NT2/D1 (cell line): Measurements from ENCODE around the gene PLA2R1.

Experiments
- DNase-seq: peaks from one replicate; pipeline ENCODE4 v3.0.0-alpha.2; 2011; ENCODE audit warnings: low read depth, low spot score
- H3K27me3 ChIP-seq: 2 replicates; pipeline ENCODE4 v1.6.0; 2011; ENCODE audit warnings: mild to moderate bottlenecking; ENCODE audit not compliant: insufficient read length, insufficient read depth
- H3K36me3 ChIP-seq: 2 replicates; pipeline ENCODE4 v1.6.1; 2011; ENCODE audit warnings: mild to moderate bottlenecking, low read length, mixed read lengths; ENCODE audit not compliant: insufficient read depth, insufficient read length
- H3K4me1 ChIP-seq: 2 replicates; pipeline ENCODE4 v1.5.1; 2011; ENCODE audit not compliant: insufficient read depth, insufficient read length
- H3K4me3 ChIP-seq: 2 replicates; pipeline ENCODE4 v1.5.1; 2011; ENCODE audit warnings: low read depth; ENCODE audit not compliant: insufficient read length
- H3K9ac ChIP-seq: 2 replicates; pipeline ENCODE4 v1.6.0; 2011; ENCODE audit warnings: low read depth; ENCODE audit not compliant: insufficient read length
- H3K9me3 ChIP-seq: 2 replicates; pipeline ENCODE4 v1.5.1; 2011; ENCODE audit warnings: mild to moderate bottlenecking, low read length; ENCODE audit not compliant: insufficient read depth
- SUZ12 ChIP-seq: IDR thresholded peaks from 2 replicates; pipeline ENCODE4 v1.6.1; 2011; ENCODE audit not compliant: insufficient read length, insufficient read depth; ENCODE audit errors: extremely low read depth
- YY1 ChIP-seq: IDR thresholded peaks from 2 replicates; pipeline ENCODE4 v1.6.1; 2011; ENCODE audit not compliant: insufficient read length, insufficient read depth
- ZNF274 ChIP-seq: IDR thresholded peaks from 2 replicates; pipeline ENCODE4 v1.6.1; 2011; ENCODE audit warnings: mild to moderate bottlenecking, low read depth, low read length

The PLA2R1 gene

DNA sequence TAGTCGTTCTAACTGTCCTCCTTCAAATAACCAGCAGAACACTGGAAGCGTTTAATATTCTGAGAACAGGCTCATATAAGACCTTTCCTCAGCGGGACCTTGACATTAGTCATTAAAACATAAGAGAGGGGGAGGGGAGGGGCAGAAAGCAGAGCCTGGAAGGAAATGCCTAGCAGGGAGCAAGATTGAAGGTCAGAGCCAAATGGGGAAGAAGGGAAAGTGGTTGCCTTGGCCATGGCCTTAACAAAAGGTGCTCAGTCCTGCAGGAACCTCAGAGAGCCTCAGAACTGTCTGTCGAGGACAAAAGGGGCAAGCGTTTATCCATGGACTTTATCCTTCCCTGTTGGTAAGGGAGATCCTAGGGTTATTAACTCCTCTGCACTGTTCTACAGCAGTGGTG is 856 bp upstream of the PLA2R1 start:
- TF ChIP-seq SUZ12 (no peak), YY1 (no peak), ZNF274 (no peak)
- H3K9ac ChIP-seq: no peak overlapping the region
- H3K4me3 ChIP-seq: peak overlapping the region; percentile 60
- H3K4me1 ChIP-seq: peaks cover 13% of the 10 kb centered on the region
- no peak for DNase-seq
- H3K36me3 ChIP-seq: no peaks in the 10 kb centered on the region
- peaks cover 36% of the 10 kb centered on the region for H3K27me3 ChIP-seq
- peaks cover 27% of the 10 kb centered on the region for H3K9me3 ChIP-seq

DNA sequence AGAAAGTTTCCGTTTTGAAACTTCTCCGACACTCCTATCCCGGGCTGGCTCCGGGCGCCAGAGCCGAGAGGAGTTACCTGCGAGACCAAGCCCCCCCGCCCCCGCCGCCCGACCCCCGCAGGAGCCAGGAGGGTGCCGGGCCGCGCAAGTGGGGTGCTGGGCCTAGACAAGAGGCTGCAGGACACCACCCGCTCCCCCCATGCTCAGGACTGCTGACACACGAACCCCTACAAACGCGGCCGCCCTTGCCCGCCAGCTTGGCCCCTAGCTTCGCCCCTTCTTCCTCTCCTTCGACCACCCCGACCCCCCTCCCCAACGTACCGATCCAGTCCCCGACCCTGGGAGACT is 497 bp downstream of the PLA2R1 start:
- peaks cover 13% of the 10 kb centered on the region for H3K4me1 ChIP-seq
- peak overlapping the region; percentile 77 for H3K9ac ChIP-seq
- TF ChIP-seq ZNF274 (no peak), SUZ12 (no peak), YY1 (no peak)
- no peak for DNase-seq
- H3K36me3 ChIP-seq: no peaks in the 10 kb centered on the region
- H3K4me3 ChIP-seq: peak overlapping the region; percentile 60
- H3K9me3 ChIP-seq: peaks cover 13% of the 10 kb centered on the region
- peaks cover 36% of the 10 kb centered on the region for H3K27me3 ChIP-seq

DNA sequence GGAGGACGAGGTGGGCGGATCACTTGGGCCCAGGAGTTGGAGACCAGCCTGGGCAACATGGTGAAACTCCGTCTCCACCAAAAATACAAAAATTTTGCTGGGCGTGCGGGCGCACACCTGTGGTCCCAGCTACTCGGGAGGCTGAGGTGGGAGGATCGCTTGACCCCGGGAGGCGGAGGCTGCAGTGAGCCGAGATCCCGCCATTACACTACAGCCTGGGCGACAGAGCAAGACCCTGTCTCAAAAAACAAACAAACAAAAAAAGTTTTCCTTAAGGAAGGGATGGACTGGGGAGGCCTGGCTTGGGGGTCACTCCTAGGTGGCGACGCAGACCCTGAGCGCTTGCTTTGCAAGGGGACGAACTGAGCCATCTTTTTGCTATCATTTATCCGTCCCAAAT is 882 bp downstream of the PLA2R1 start:
- TF ChIP-seq ZNF274: no peak
- no peak for TF ChIP-seq YY1
- TF ChIP-seq SUZ12: no peak
- no peaks in the 10 kb centered on the region for H3K36me3 ChIP-seq
- no peak overlapping the region for H3K9ac ChIP-seq
- peaks cover 13% of the 10 kb centered on the region for H3K4me1 ChIP-seq
- DNase-seq: no peak
- peak overlapping the region; percentile 60 for H3K4me3 ChIP-seq
- H3K9me3 ChIP-seq: peaks cover 9% of the 10 kb centered on the region
- H3K27me3 ChIP-seq: peaks cover 36% of the 10 kb centered on the region

DNA sequence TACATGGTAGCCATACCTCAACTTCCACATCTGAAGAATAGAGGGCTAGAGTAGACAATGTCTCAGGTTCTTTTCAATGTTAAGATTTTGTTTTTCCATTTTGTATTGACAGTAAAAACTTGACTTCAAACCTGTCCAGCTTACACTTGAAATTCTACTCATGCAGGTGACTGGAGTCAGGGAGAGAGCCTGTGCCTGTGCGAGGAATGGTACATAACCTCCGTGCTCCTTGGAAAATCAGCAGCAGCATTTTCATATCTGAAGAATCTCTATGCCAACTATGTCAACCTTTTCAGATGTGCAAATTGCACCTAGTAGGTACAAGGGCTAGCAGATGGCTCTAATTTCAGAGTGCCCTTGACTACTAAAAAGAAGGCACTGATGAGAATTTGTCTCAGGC is 2.1 kb downstream of the PLA2R1 start:
- H3K9me3 ChIP-seq: no peaks in the 10 kb centered on the region
- H3K36me3 ChIP-seq: no peaks in the 10 kb centered on the region
- no peak overlapping the region for H3K9ac ChIP-seq
- H3K4me3 ChIP-seq: no peak overlapping the region
- H3K4me1 ChIP-seq: peaks cover 14% of the 10 kb centered on the region
- peaks cover 36% of the 10 kb centered on the region for H3K27me3 ChIP-seq
- DNase-seq: no peak
- TF ChIP-seq ZNF274: no peak

DNA sequence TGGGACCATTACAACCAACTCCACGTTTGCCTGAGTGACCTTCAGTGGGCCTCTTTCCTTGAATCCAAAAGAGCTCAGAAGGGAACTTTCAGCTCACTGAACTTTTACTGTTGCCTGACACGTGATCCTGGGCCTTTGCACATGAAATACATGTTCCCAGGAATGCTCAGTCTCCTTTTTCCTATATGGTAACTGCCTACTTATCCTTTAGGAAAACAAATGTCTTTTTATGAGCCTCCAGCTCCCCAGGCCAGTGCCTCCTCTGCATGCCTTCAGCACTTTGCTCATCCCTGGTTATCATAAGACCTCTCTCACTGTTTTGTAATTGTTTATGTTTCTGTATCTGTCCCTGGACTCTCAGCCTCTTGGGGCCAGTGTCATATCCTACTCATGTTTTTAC is 5.1 kb downstream of the PLA2R1 start:
- no peak overlapping the region for H3K9ac ChIP-seq
- H3K4me1 ChIP-seq: peaks cover 2% of the 10 kb centered on the region
- no peak overlapping the region for H3K4me3 ChIP-seq
- H3K36me3 ChIP-seq: no peaks in the 10 kb centered on the region
- H3K27me3 ChIP-seq: peaks cover 24% of the 10 kb centered on the region
- H3K9me3 ChIP-seq: no peaks in the 10 kb centered on the region
- DNase-seq: no peak
- TF ChIP-seq SUZ12 (no peak), ZNF274 (no peak), YY1 (no peak)

DNA sequence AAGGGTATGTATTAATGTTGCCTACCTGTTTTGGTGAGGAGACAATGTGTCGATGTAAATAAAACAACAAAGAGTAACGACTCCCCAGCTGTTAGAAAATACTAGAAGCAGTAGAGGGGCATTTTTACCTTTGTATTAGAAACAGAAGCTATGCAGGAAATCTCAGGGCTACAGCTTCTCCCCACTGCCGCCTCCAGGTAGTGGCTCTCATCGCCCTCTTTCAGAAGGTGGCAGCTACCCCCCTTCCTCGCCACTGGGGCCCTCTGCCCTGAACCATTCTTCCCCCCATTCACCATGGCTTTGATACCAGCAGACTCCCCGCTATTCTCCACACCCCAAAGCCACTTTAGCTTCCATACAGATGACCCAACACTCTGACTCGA is 6.7 kb downstream of the PLA2R1 start:
- no peak overlapping the region for H3K4me3 ChIP-seq
- no peaks in the 10 kb centered on the region for H3K36me3 ChIP-seq
- peaks cover 9% of the 10 kb centered on the region for H3K27me3 ChIP-seq
- DNase-seq: no peak
- TF ChIP-seq YY1 (no peak), ZNF274 (no peak), SUZ12 (no peak)
- H3K9ac ChIP-seq: no peak overlapping the region
- H3K9me3 ChIP-seq: no peaks in the 10 kb centered on the region
- peaks cover 2% of the 10 kb centered on the region for H3K4me1 ChIP-seq

DNA sequence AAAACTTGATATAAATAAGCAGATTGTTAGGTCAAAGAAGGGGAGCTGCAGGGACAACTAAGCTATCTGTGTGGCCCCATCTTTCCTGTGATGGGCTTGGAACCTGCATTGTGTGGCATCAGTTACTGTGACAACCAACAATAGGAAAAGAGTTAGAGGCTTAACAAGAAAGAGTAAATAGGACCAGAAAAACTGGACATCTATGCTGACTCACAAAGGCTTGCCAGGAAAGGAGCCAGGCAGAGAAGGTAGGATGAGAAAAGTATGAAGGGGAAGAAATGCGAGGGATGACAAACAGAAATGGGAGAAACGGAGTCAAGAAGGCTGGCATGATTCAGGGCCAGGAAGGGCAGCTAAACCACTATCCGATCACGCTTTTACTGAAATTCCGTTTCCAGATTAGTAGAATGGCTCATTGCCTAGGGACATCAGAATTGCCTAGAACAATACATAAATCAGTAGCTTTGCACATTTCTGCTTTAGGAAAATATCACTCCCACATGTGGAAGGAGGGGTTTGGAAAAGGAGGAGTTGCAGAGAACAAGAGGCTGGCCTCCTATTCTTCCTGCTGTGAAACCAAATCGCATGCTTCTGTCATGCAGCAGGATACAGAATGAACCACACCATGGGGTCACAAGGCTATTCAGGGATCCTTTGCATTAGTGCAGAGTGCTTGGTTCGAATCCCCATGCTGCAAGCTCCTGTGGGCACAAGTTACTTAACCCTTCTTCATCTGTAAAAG is 7.3 kb downstream of the PLA2R1 start:
- DNase-seq: peak; percentile 86
- Histone ChIP-seq H3K4me1 (peaks cover 2% of the 10 kb centered on the region), H3K27me3 (peaks cover 3% of the 10 kb centered on the region), H3K36me3 (no peaks in the 10 kb centered on the region), H3K9me3 (no peaks in the 10 kb centered on the region), H3K4me3 (no peak overlapping the region), H3K9ac (no peak overlapping the region)
- no peak for TF ChIP-seq SUZ12
- TF ChIP-seq ZNF274: no peak

DNA sequence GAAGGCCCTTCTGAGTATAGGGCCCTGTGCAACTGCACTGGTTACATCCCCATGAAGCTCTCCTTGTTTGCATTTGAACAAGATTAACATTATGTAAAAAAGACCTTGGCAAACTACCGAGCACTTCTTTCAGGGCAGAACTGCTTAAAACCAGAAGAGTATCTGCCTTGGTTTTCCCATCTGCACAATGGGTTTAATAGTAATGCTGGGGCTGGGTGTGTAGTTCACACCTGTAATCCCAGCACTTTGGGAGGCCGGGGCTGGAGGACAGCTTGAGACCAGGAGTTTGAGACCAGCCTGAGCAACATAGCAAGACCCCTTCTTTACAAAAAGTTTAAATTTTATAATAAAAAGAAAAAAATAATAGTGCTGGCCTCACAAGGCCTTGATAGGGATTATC is 8.5 kb downstream of the PLA2R1 start:
- peaks cover 2% of the 10 kb centered on the region for H3K4me1 ChIP-seq
- TF ChIP-seq ZNF274 (no peak), YY1 (no peak), SUZ12 (no peak)

More for the DNA sequence above, 8.5 kb downstream of the PLA2R1 start:
- H3K4me3 ChIP-seq: no peak overlapping the region
- no peak overlapping the region for H3K9ac ChIP-seq
- no peaks in the 10 kb centered on the region for H3K27me3 ChIP-seq
- no peak for DNase-seq
- H3K36me3 ChIP-seq: no peaks in the 10 kb centered on the region
- no peaks in the 10 kb centered on the region for H3K9me3 ChIP-seq
